Measurements from ENCODE around the gene ARID1B. TPM values are rescaled to one million over a fixed set of nuclear protein-coding genes. Genes with fewer than 3 reads are reported as not detected.

The ARID1B gene
- total and polyA plus RNA-seq, 2 experiments from 2014 or later: 32.9 to 67.0 TPM

GRCh38 chr6:156846845-156847599 is 69.8 kb downstream of the ARID1B start:
- Histone ChIP-seq H4K20me1 (ENCODE audit: insufficient read depth, poor library complexity, severe bottlenecking) (peaks cover 84% of the 10 kb centered on the region), H3K27ac (no peak overlapping the region), H3K36me3 (replicated peaks; ENCODE audit: insufficient read depth, low read depth) (no peaks in the 10 kb centered on the region), H3K4me2 (no peak overlapping the region), H3K27me3 (no peaks in the 10 kb centered on the region), H3K4me1 (ENCODE audit: insufficient read depth) (peaks cover 38% of the 10 kb centered on the region), H3K79me2 (peaks cover 100% of the 10 kb centered on the region), H2AFZ (no peak overlapping the region), H3K4me3 (no peak overlapping the region), H3K9me2 (replicated peaks; ENCODE audit: insufficient read depth) (no peaks in the 10 kb centered on the region), H3K9me3 (ENCODE audit: low read depth) (no peaks in the 10 kb centered on the region)
- TF ChIP-seq CTCF (IDR thresholded peaks at IDR 0.05; ENCODE audit: poor library complexity): no peak
- no peak for TF ChIP-seq EZH2phosphoT487 (IDR thresholded peaks at IDR 0.05; ENCODE audit: low read depth, severe bottlenecking, unreplicated experiment)
- TF ChIP-seq EZH2 (IDR thresholded peaks at IDR 0.05; ENCODE audit: borderline replicate concordance): no peak
- no peak for DNase-seq (ENCODE audit: low spot score)
- WGBS (ENCODE audit: low lambda C conversion rate, missing lambda C conversion rate): 71% methylated on average over 6 of the region's 6 CpGs

GRCh38 chr6:156848123-156848522 is 70.9 kb downstream of the ARID1B start:
- H3K4me2 ChIP-seq: peak overlapping the region; percentile 39
- H3K79me2 ChIP-seq: peaks cover 100% of the 10 kb centered on the region
- H3K9me3 ChIP-seq (ENCODE audit: low read depth): no peaks in the 10 kb centered on the region
- TF ChIP-seq EZH2phosphoT487 (IDR thresholded peaks at IDR 0.05; ENCODE audit: low read depth, severe bottlenecking, unreplicated experiment) (no peak), CTCF (IDR thresholded peaks at IDR 0.05; ENCODE audit: poor library complexity) (no peak), EZH2 (IDR thresholded peaks at IDR 0.05; ENCODE audit: borderline replicate concordance) (no peak)
- no peak overlapping the region for H3K4me3 ChIP-seq
- WGBS (ENCODE audit: low lambda C conversion rate, missing lambda C conversion rate): 72% methylated on average over 3 of the region's 3 CpGs
- no peak for DNase-seq (ENCODE audit: low spot score)
- no peaks in the 10 kb centered on the region for H3K27me3 ChIP-seq
- no peaks in the 10 kb centered on the region for H3K9me2 ChIP-seq (replicated peaks; ENCODE audit: insufficient read depth)
- peaks cover 30% of the 10 kb centered on the region for H3K4me1 ChIP-seq (ENCODE audit: insufficient read depth)
- H2AFZ ChIP-seq: no peak overlapping the region
- no peaks in the 10 kb centered on the region for H3K36me3 ChIP-seq (replicated peaks; ENCODE audit: insufficient read depth, low read depth)
- H4K20me1 ChIP-seq (ENCODE audit: insufficient read depth, poor library complexity, severe bottlenecking): peaks cover 83% of the 10 kb centered on the region
- H3K27ac ChIP-seq: no peak overlapping the region

- H3K79me2 ChIP-seq: peaks cover 100% of the 10 kb centered on the region
Measured at GRCh38 chr6:156848533-156848932, 71.4 kb downstream of the ARID1B start.

More at GRCh38 chr6:156848533-156848932, 71.4 kb downstream of the ARID1B start:
- H2AFZ ChIP-seq: no peak overlapping the region
- H3K9me3 ChIP-seq (ENCODE audit: low read depth): no peaks in the 10 kb centered on the region
- peaks cover 30% of the 10 kb centered on the region for H3K4me1 ChIP-seq (ENCODE audit: insufficient read depth)
- 42% methylated on average over 5 of the region's 5 CpGs for WGBS (ENCODE audit: low lambda C conversion rate, missing lambda C conversion rate)
- peak; percentile 66 for DNase-seq (ENCODE audit: low spot score)
- peaks cover 83% of the 10 kb centered on the region for H4K20me1 ChIP-seq (ENCODE audit: insufficient read depth, poor library complexity, severe bottlenecking)
- no peaks in the 10 kb centered on the region for H3K36me3 ChIP-seq (replicated peaks; ENCODE audit: insufficient read depth, low read depth)
- no peaks in the 10 kb centered on the region for H3K27me3 ChIP-seq
- no peak overlapping the region for H3K27ac ChIP-seq
- TF ChIP-seq EZH2 (IDR thresholded peaks at IDR 0.05; ENCODE audit: borderline replicate concordance) (no peak), EZH2phosphoT487 (IDR thresholded peaks at IDR 0.05; ENCODE audit: low read depth, severe bottlenecking, unreplicated experiment) (no peak), CTCF (IDR thresholded peaks at IDR 0.05; ENCODE audit: poor library complexity) (no peak)
- no peak overlapping the region for H3K4me3 ChIP-seq
- no peaks in the 10 kb centered on the region for H3K9me2 ChIP-seq (replicated peaks; ENCODE audit: insufficient read depth)
- peak overlapping the region; percentile 39 for H3K4me2 ChIP-seq
